HG03521 (cell line): ENCODE measurements around the gene AGRP.

ENCODE experiments used
- ATAC-seq: cut with Tn5 transposase; IDR thresholded peaks from one replicate; pipeline ENCODE4 v1.9.1; 2021; ENCODE audit warnings: mild to moderate bottlenecking, moderate library complexity; ENCODE audit not compliant: unreplicated experiment

AGRP gene

DNA sequence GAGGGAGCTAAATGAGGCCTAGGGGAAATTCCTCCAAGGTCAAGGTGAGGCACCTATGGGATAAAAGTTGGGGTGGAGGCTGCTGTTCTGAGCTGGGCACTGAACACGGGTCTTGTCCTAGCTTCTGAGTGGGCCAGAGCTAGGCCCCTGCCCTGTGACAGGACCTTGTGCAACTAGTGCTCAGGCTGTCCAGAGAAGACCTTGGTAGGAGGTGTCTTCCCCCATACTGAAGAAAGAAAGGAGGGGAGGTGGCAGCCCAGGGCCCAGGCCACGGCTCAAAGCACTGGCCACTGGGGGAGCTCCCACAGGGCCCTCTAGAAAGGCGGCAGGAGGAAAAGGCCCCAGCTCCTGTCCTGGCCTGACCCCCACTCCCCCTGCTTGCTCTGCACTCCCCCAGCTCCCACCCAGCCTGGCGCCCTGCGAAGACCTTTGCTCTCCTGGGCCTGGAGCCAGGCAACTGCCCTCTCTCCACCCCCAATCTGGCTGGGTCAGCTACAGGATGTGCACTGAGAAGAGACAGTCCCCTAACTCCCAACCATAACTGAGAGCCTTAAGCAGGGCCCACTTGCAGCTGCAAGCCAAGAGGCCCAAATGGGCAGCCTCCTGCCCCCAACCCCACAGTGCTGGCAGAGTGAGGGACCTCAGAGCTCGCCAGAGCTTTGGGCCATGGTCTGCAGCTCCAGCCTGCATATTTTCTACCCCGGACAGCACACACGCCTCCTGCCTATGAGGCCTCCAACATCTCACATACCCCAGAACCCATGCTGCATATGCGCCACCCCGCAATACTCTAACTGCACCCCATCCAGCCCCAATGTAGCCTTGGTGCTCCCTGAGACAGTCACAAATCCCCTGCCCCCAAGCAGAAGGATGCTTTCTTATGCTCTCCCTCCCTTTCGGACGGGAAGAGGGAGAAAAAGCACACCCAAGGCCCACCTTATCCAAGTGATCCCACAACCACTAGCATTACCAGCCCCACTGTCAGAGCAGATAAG lies 37.1 kb downstream of the AGRP start:
- ATAC-seq = no peak

GRCh38 chr16:67445441-67445912 lies 37.9 kb downstream of the AGRP start:
- ATAC-seq = no peak

- no peak for ATAC-seq
These were observed 38.3 kb downstream of the AGRP start for GRCh38 chr16:67445126-67445426.

- ATAC-seq = no peak
These were observed 38.9 kb downstream of the AGRP start for GRCh38 chr16:67444259-67445125.

DNA sequence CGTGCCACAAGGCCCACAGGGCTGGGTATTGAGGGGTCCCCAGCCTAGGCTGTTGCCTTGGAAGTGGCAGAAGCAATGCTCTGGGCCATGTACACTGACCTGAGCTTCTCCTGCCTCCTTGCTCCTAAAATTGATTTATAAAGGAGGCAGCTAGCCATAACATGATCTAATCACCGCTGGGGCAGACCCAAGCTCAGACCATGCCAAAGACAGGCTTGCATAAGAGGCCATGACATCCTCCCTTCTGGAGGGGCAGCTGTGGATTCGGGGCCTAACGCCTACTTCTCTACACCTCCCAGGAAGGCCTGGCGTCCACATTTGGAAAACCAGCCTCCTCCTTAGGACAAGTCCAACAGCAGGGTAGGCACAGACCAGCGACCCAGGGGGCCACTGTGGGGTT lies 40.1 kb downstream of the AGRP start:
- ATAC-seq = no peak

GRCh38 chr16:67442581-67443255 lies 40.6 kb downstream of the AGRP start:
- no peak for ATAC-seq

DNA sequence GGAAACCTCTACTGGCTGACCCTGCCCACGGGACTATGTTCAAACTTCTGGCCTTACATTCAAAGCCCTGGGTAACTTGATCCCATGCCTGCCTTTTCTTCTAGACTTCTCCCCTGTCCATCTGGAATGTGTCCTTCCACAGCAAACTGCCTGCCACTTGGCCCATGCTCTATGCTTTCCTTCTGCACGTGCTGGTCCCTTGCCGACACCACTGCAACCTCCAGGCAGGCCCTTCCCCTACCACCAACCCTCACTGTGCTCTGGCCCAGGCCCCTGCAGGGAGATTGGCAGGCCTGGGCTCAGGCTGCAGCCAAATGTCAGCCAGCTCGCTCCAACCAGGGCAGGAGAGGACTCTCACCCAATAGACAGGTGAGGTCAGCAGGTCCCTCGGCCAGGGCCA lies 41.4 kb downstream of the AGRP start:
- no peak for ATAC-seq

GRCh38 chr16:67441271-67441753 lies 42.0 kb downstream of the AGRP start:
- ATAC-seq = no peak

GRCh38 chr16:67438824-67439393 lies 44.4 kb downstream of the AGRP start:
- no peak for ATAC-seq

- ATAC-seq = no peak
These were observed 45.1 kb downstream of the AGRP start for GRCh38 chr16:67438098-67438791.

DNA sequence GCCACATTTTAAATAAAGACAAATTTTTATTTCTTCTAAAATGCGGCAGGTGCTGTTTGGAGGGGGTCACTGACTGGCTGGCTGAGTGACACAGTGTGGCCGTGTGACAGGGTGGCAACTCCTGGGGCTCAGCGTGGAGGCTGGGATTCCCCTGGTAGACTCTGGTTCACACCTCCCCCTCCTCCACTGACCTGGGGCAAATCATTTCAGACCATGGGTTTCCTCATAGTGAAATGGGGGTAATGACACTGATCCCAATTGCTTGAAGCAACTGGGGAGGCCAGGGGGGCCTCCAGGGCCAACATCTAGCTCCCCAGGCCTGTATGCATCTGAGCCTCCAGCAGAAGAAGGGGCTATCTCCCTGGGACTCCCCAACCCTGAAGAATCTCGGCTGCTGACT lies 45.8 kb downstream of the AGRP start:
- no peak for ATAC-seq

- ATAC-seq = no peak
These were observed 46.6 kb downstream of the AGRP start for GRCh38 chr16:67436640-67437193.

DNA sequence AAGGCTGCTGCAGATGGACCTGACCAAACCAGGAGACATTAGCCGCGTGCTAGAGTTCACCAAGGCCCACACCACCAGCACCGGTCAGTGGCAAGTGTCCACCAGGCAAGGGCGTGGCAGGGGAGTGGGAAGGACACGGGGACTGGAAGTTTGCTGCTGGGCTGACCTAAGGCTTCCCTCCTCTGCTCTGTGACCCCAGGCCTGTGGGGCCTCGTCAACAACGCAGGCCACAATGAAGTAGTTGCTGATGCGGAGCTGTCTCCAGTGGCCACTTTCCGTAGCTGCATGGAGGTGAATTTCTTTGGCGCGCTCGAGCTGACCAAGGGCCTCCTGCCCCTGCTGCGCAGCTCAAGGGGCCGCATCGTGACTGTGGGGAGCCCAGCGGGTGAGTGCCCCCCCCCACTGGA lies 47.6 kb downstream of the AGRP start:
- no peak for ATAC-seq

DNA sequence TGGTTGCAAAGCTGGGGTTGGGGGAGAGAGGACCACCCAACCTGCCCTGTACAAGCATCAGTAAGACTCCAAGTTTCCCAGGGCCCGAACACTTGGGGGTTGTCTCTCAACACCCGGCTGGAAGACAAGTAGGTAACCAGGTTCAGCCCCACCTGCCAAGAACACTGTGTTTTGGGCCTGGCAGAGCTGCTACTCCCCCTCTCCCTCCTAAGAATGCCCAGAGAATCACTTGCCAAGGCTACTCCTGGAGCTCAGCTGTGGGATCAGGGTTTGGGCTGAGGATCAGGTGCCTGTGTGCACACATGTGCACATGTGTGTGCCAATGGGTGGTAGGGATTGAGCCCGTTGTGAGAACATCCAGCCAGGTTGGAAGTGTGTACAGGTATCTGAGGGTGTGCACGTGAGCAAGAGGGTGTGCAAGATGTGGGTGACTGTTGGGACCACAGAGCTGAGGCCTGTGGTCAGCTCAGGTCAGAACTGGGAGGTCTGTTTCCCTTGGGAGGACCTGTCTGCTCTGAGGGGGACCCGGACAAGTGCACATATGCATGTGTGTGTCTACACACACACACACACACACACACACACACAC lies 50.1 kb downstream of the AGRP start:
- no peak for ATAC-seq
